CD14-positive monocyte (primary cell): ENCODE results near the gene SCN3B. TPM values are rescaled to one million over a fixed set of nuclear protein-coding genes. Genes with fewer than 3 reads are reported as not detected.

Source experiments
- DNase-seq, 3 donors: peaks; one replicate each; pipeline ENCODE4 v3.0.0-alpha.2; 2011 to 2022
- H2AFZ ChIP-seq: 2 replicates; pipeline ENCODE4 v1.6.0; 2012; ENCODE audit warnings: mild to moderate bottlenecking, low read depth, low read length, inconsistent platforms; ENCODE audit not compliant: insufficient read depth, poor library complexity, severe bottlenecking
- H3K27ac ChIP-seq, 2 donors: 1 replicate in 1 of 2; 2 replicates in 1 of 2; pipeline ENCODE4 v1.5.1; 2012 to 2013; ENCODE audit warnings: low read length in 2 of 2, control low read depth in 1 of 2, inconsistent platforms in 1 of 2, low read depth in 1 of 2, mild to moderate bottlenecking in 1 of 2
- H3K27me3 ChIP-seq, 2 donors: one replicate each; pipeline versions ENCODE4 v1.6.0 to v1.6.1; 2011 to 2013; ENCODE audit warnings: low read length in 2 of 2; ENCODE audit not compliant: control insufficient read depth in 2 of 2, insufficient read depth in 2 of 2
- H3K36me3 ChIP-seq, 2 donors: replicated peaks in 1 of 2; 1 replicate in 1 of 2; 2 replicates in 1 of 2; pipeline versions ENCODE4 v1.5.1 to v1.6.1; 2012 to 2013; ENCODE audit warnings: low read length in 2 of 2, control low read depth in 1 of 2, inconsistent platforms in 1 of 2, mild to moderate bottlenecking in 1 of 2; ENCODE audit not compliant: insufficient read depth in 2 of 2, control insufficient read depth in 1 of 2
- H3K4me1 ChIP-seq, 2 donors: 1 replicate in 1 of 2; 2 replicates in 1 of 2; pipeline versions ENCODE4 v1.5.1 to v1.6.1; 2012 to 2013; ENCODE audit warnings: low read length in 2 of 2, control low read depth in 1 of 2, inconsistent platforms in 1 of 2, mild to moderate bottlenecking in 1 of 2, moderate library complexity in 1 of 2; ENCODE audit not compliant: insufficient read depth in 2 of 2, control insufficient read depth in 1 of 2
- H3K4me2 ChIP-seq: replicated peaks from 2 replicates; pipeline ENCODE3; 2012; ENCODE audit warnings: low read length, moderate library complexity, mild to moderate bottlenecking; ENCODE audit not compliant: poor library complexity, severe bottlenecking; ENCODE audit errors: extremely low read depth
- H3K4me3 ChIP-seq, 3 experiments: fragments of 200-600 bp in 1 of 3; sonication (generic) in 1 of 3; replicated peaks in 1 of 3; 1 replicate in 2 of 3; 2 replicates in 1 of 3; pipeline ENCODE4 v1.5.1; 2011 to 2013; ENCODE audit warnings: low read length in 3 of 3, mild to moderate bottlenecking in 3 of 3, control low read depth in 2 of 3, low read depth in 2 of 3, inconsistent platforms in 1 of 3, moderate library complexity in 1 of 3
- H3K79me2 ChIP-seq: 2 replicates; pipeline ENCODE4 v1.6.0; 2012; ENCODE audit warnings: mild to moderate bottlenecking, control low read depth, inconsistent platforms, low read length, moderate library complexity; ENCODE audit not compliant: insufficient read depth
- H3K9ac ChIP-seq: 2 replicates; pipeline ENCODE4 v1.6.0; 2017; ENCODE audit warnings: low read length, mild to moderate bottlenecking; ENCODE audit not compliant: insufficient read depth, poor library complexity, severe bottlenecking
- H3K9me3 ChIP-seq, 2 donors: replicated peaks in 1 of 2; 1 replicate in 1 of 2; 2 replicates in 1 of 2; pipeline versions ENCODE4 v1.5.1 to v1.6.1; 2012 to 2013; ENCODE audit warnings: low read length in 2 of 2, control low read depth in 1 of 2; ENCODE audit not compliant: control insufficient read depth in 1 of 2, insufficient read depth in 1 of 2
- H4K20me1 ChIP-seq: 2 replicates; pipeline ENCODE4 v1.6.0; 2012; ENCODE audit warnings: mild to moderate bottlenecking, low read length, control low read depth, moderate library complexity; ENCODE audit not compliant: insufficient read depth
- H3K27ac Mint-ChIP-seq, 7 donors: one replicate each; pipeline ENCODE4 v1.8.0; 2020; ENCODE audit warnings: mild to moderate bottlenecking in 7 of 7, mixed read lengths in 7 of 7, moderate library complexity in 6 of 7, inconsistent platforms in 2 of 7
- H3K27me3 Mint-ChIP-seq, 3 donors: one replicate each; pipeline ENCODE4 v1.8.0; 2021 to 2022; ENCODE audit warnings: low read depth in 3 of 3, mild to moderate bottlenecking in 3 of 3, mixed read lengths in 3 of 3, moderate library complexity in 3 of 3, inconsistent platforms in 1 of 3
- H3K36me3 Mint-ChIP-seq, 2 donors: one replicate each; pipeline ENCODE4 v1.8.0; 2020; ENCODE audit warnings: mixed read lengths in 2 of 2, inconsistent platforms in 1 of 2, mild to moderate bottlenecking in 1 of 2
- H3K4me1 Mint-ChIP-seq: one replicate; pipeline ENCODE4 v1.8.0; 2020; ENCODE audit warnings: mild to moderate bottlenecking, mixed read lengths
- H3K4me3 Mint-ChIP-seq, 2 donors: one replicate each; pipeline ENCODE4 v1.8.0; 2020; ENCODE audit warnings: mild to moderate bottlenecking in 2 of 2, mixed read lengths in 2 of 2, moderate library complexity in 1 of 2
- H3K9me3 Mint-ChIP-seq, 7 donors: one replicate each; pipeline ENCODE4 v1.8.0; 2020 to 2022; ENCODE audit warnings: mixed read lengths in 7 of 7, mild to moderate bottlenecking in 6 of 7, moderate library complexity in 6 of 7, inconsistent platforms in 2 of 7
- CTCF ChIP-seq: fragments of 200-600 bp; IDR thresholded peaks from one replicate; pipeline ENCODE4 v1.8.0; 2022; ENCODE audit warnings: antibody characterized with exemption, mild to moderate bottlenecking
- WGBS: methylation state at CpG from one replicate; pipeline ENCODE4 v1.1.5; 2013; ENCODE audit warnings: missing lambda C conversion rate; ENCODE audit not compliant: insufficient coverage; 5-methylcytosine and 5-hydroxymethylcytosine counted together
- intact Hi-C, 2 donors: fragments of 100-400 bp; cut with micrococcal nuclease; formaldehyde crosslinking; loops; one replicate each; pipeline versions ENCODE4 v1.15.0 to v1.15.1; 2023
- polyA plus RNA-seq, 3 donors: library from polyadenylated mRNA; depleted of rRNA in 1 of 3; unstranded in 2 of 3; stranded (reverse) in 1 of 3; fragments of 300-500 nt in 2 of 3; fragments of >200 nt in 1 of 3; fragmentation: Illumina TruSeq in 2 of 3; gene quantifications; 1 replicate in 2 of 3; 2 replicates in 1 of 3; pipeline ENCODE4 v1.2.3, GENCODE V29; 2012 to 2021

SCN3B gene
- polyA plus RNA-seq, 3 donors: not detected

GRCh38 chr11:123594188-123594901 is 60.1 kb downstream of the SCN3B start:
- peaks cover 60 to 78% of the 10 kb centered on the region in 2 donors for H3K36me3 Mint-ChIP-seq
- Histone ChIP-seq H3K27me3 (no peaks in the 10 kb centered on the region), H4K20me1 (no peaks in the 10 kb centered on the region), H2AFZ (no peak overlapping the region), H3K36me3 (peaks cover 67 to 87% of the 10 kb centered on the region in 2 donors), H3K27ac (no peak overlapping the region), H3K9ac (no peak overlapping the region), H3K4me3 (no peak overlapping the region), H3K79me2 (no peaks in the 10 kb centered on the region), H3K4me2 (no peak overlapping the region), H3K9me3 (no peaks in the 10 kb centered on the region), H3K4me1 (no peaks in the 10 kb centered on the region)
- H3K9me3 Mint-ChIP-seq: no peaks in the 10 kb centered on the region
- peaks cover 3% of the 10 kb centered on the region for H3K4me1 Mint-ChIP-seq
- DNase-seq: no peak
- 100% methylated on average over 5 of the region's 8 CpGs for WGBS
- H3K27ac Mint-ChIP-seq: peak overlapping the region in 3 of 7 donors; percentile 42 to 58 (median 52)
- intact Hi-C loops: no loop called here
- TF ChIP-seq CTCF: no peak
- no peak overlapping the region for H3K4me3 Mint-ChIP-seq
- H3K27me3 Mint-ChIP-seq: no peaks in the 10 kb centered on the region

GRCh38 chr11:123593570-123593969 is 60.9 kb downstream of the SCN3B start:
- intact Hi-C loops: no loop called here
- Mint-ChIP-seq H3K27me3 (no peaks in the 10 kb centered on the region), H3K36me3 (peaks cover 59 to 76% of the 10 kb centered on the region in 2 donors), H3K9me3 (no peaks in the 10 kb centered on the region), H3K27ac (peak overlapping the region in 1 of 7 donors; percentile 62), H3K4me3 (no peak overlapping the region), H3K4me1 (peaks cover 3% of the 10 kb centered on the region)
- no peak overlapping the region for H3K4me3 ChIP-seq
- peaks cover 61 to 80% of the 10 kb centered on the region in 2 donors for H3K36me3 ChIP-seq
- no peak for DNase-seq
- H3K9ac ChIP-seq: no peak overlapping the region
- no peaks in the 10 kb centered on the region for H3K9me3 ChIP-seq
- no peaks in the 10 kb centered on the region for H3K4me1 ChIP-seq
- 95% methylated on average over 3 of the region's 6 CpGs for WGBS
- no peak overlapping the region for H2AFZ ChIP-seq
- no peaks in the 10 kb centered on the region for H3K79me2 ChIP-seq
- no peak for TF ChIP-seq CTCF
- H3K27ac ChIP-seq: no peak overlapping the region
- no peaks in the 10 kb centered on the region for H3K27me3 ChIP-seq
- H3K4me2 ChIP-seq: no peak overlapping the region
- H4K20me1 ChIP-seq: no peaks in the 10 kb centered on the region
